Tibial artery (tissue), 4 donors: Measurements from ENCODE around the gene ATP5PD.
A peak's percentile ranks its signal among the peaks of the same experiment; 100 is the strongest.

ENCODE experiments used
- DNase-seq, 2 donors: peaks; one replicate each; pipeline ENCODE4 v3.0.0-alpha.2; 2019
- H3K27ac ChIP-seq, 2 donors: fragments of 200-600 bp; sonication (generic) in 1 of 2; 1 replicate in 1 of 2; 2 replicates in 1 of 2; pipeline ENCODE4 v1.5.1; 2018 to 2019; ENCODE audit warnings: mild to moderate bottlenecking in 1 of 2
- H3K27me3 ChIP-seq, 2 donors: fragments of 200-600 bp; sonication (generic) in 1 of 2; one replicate each; pipeline versions ENCODE4 v1.5.1 to v1.6.0; 2016 to 2019
- H3K36me3 ChIP-seq, 3 donors: fragments of 200-600 bp; sonication (generic) in 2 of 3; one replicate each; pipeline ENCODE4 v1.5.1; 2016 to 2019; ENCODE audit warnings: mild to moderate bottlenecking in 2 of 3
- H3K4me1 ChIP-seq, 4 donors: fragments of 200-600 bp; sonication (generic) in 2 of 4; 1 replicate in 3 of 4; 2 replicates in 1 of 4; pipeline ENCODE4 v1.5.1; 2016 to 2019
- H3K4me3 ChIP-seq, 2 donors: fragments of 200-600 bp; sonication (generic) in 1 of 2; 1 replicate in 1 of 2; 2 replicates in 1 of 2; pipeline ENCODE4 v1.5.1; 2018 to 2019; ENCODE audit warnings: mild to moderate bottlenecking in 2 of 2
- H3K9me3 ChIP-seq, 3 donors: fragments of 200-600 bp; sonication (generic) in 1 of 3; one replicate each; pipeline ENCODE4 v1.5.1; 2016 to 2019
- intact Hi-C: fragments of 100-400 bp; cut with DNase I; formaldehyde crosslinking; loops from one replicate; pipeline ENCODE4 v1.15.0; 2023; ENCODE audit warnings: low total_unique reads
- TF ChIP-seq, protein P1 (sequence below), 2 experiments: fragments of 200-600 bp in 1 of 2; fragments of 450-650 bp in 1 of 2; IDR thresholded peaks; one replicate each; pipeline ENCODE4 v1.5.1; 2017 to 2019; ENCODE audit warnings: antibody characterized with exemption in 2 of 2, mild to moderate bottlenecking in 1 of 2, moderate library complexity in 1 of 2

Gene ATP5PD

DNA sequence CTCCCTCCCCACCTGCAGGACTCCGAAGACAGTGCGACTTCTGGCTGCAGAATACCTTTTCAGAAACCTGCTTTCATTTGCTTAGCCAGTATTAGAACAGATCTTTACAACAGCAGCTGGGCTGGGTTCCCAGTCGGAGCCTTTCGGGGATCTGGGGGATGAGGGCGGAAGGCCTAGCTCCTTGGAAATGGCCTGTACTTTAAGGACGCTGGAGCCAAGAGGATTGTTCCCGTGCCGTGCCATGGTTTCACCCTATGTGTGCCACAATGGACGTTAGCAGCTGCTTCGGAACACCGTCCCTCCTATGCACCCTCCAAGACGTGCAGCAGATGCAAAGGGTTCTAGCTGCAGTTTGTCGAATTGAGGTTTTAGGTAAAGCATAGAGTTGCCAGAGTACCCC, 16.4 kb upstream of the ATP5PD start:
- no peak overlapping the region for H3K4me3 ChIP-seq
- H3K36me3 ChIP-seq = peaks cover 25 to 68% (median 52%) of the 10 kb centered on the region in 3 donors
- no peaks in the 10 kb centered on the region for H3K9me3 ChIP-seq
- no peaks in the 10 kb centered on the region for H3K27me3 ChIP-seq
- H3K4me1 ChIP-seq = peaks cover 0 to 11% (median under 1%) of the 10 kb centered on the region in 4 donors
- no peak overlapping the region for H3K27ac ChIP-seq
- DNase-seq = no peak
- TF ChIP-seq, protein P1, sequence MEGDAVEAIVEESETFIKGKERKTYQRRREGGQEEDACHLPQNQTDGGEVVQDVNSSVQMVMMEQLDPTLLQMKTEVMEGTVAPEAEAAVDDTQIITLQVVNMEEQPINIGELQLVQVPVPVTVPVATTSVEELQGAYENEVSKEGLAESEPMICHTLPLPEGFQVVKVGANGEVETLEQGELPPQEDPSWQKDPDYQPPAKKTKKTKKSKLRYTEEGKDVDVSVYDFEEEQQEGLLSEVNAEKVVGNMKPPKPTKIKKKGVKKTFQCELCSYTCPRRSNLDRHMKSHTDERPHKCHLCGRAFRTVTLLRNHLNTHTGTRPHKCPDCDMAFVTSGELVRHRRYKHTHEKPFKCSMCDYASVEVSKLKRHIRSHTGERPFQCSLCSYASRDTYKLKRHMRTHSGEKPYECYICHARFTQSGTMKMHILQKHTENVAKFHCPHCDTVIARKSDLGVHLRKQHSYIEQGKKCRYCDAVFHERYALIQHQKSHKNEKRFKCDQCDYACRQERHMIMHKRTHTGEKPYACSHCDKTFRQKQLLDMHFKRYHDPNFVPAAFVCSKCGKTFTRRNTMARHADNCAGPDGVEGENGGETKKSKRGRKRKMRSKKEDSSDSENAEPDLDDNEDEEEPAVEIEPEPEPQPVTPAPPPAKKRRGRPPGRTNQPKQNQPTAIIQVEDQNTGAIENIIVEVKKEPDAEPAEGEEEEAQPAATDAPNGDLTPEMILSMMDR (IDR thresholded peaks at IDR 0.05) = no peak
- intact Hi-C loops = no loop called here

DNA sequence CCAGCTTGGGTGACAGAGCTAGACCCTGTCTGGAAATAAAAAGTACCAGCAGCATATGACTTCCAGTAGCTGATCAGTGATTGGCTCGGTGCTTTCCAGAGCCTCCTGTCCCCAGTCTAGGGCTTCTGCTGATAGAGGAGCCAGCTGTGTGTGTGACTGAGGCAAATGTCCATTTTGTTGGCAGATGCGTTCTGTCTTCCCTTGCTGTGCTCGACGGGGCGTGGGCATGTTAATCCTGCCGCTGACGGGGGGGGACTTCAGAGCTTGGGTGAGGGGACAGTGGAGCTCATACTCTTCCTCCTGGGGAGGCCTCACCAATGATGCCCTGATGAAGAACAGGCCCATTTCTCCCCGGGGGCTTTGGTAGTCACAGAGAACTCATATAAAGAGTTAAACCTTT, 14.8 kb upstream of the ATP5PD start:
- H3K36me3 ChIP-seq = peaks cover 25 to 74% (median 52%) of the 10 kb centered on the region in 3 donors
- H3K27ac ChIP-seq = no peak overlapping the region
- peaks cover 0 to 11% (median under 1%) of the 10 kb centered on the region in 4 donors for H3K4me1 ChIP-seq
- DNase-seq = no peak
- intact Hi-C loops = no loop called here
- H3K27me3 ChIP-seq = no peaks in the 10 kb centered on the region
- H3K9me3 ChIP-seq = no peaks in the 10 kb centered on the region
- TF ChIP-seq, protein P1 (IDR thresholded peaks at IDR 0.05) = no peak
- H3K4me3 ChIP-seq = no peak overlapping the region

DNA sequence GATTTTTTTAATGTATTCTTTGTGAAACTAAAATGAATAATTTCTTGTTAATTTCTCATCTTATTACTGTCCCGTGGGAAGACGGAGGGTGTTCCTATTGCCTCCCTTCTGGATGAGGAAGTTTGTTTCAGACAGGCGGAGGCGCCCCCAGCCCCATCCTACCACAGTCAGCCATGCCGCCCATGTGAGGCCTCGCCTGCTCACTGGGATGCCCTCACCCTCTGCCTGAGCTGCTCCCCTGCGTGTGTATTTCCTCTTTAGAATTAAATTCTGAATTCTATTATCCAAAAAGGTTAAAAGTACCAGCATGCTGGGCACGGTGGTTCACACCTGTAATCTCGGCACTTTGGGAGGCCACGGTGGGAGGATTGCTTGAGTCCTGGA, 14.3 kb upstream of the ATP5PD start:
- peaks cover 25 to 75% (median 52%) of the 10 kb centered on the region in 3 donors for H3K36me3 ChIP-seq
- H3K27me3 ChIP-seq = no peaks in the 10 kb centered on the region
- no peak overlapping the region for H3K27ac ChIP-seq
- no peak for DNase-seq
- intact Hi-C loops = no loop called here
- H3K9me3 ChIP-seq = no peaks in the 10 kb centered on the region
- TF ChIP-seq, protein P1 (IDR thresholded peaks at IDR 0.05) = no peak
- H3K4me3 ChIP-seq = no peak overlapping the region
- H3K4me1 ChIP-seq = peaks cover 0 to 11% (median under 1%) of the 10 kb centered on the region in 4 donors

DNA sequence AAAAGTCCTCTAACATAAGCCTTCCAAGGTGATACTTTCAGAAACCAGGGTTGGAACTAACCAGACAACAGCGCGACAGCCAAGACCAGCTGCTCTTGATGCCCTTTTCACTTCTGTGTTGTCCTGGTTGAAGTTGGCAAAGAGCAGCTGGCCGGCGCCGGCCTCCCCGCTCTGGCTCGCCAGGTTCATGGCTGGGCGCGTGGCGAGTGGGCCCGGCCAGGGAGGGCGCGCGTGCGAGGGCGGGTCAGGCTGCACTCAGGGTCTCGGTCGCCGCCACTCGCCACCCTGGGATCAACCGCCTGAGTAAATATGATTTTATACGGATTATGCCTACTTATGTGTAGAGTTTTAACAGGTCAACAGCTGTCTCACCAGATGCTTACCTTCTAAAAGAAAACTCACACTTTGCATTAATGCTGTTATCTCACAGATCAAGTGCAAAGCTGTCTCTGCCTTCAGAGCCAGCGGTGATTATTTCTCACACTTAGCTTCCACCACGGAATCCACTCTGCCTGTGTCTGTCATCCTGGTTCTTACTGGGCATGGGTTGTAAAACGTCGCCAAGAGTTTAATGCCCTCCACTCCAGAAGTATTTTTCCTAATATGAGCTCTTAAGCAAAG, 13.8 kb upstream of the ATP5PD start:
- intact Hi-C loops = no loop called here
- peak overlapping the region in 1 of 2 donors; percentile 30 for H3K27ac ChIP-seq
- H3K27me3 ChIP-seq = no peaks in the 10 kb centered on the region
- H3K4me3 ChIP-seq = no peak overlapping the region
- TF ChIP-seq, protein P1 (IDR thresholded peaks at IDR 0.05) = no peak
- peaks cover 25 to 76% (median 52%) of the 10 kb centered on the region in 3 donors for H3K36me3 ChIP-seq
- no peaks in the 10 kb centered on the region for H3K9me3 ChIP-seq
- no peak for DNase-seq
- peaks cover 0 to 11% (median under 1%) of the 10 kb centered on the region in 4 donors for H3K4me1 ChIP-seq

DNA sequence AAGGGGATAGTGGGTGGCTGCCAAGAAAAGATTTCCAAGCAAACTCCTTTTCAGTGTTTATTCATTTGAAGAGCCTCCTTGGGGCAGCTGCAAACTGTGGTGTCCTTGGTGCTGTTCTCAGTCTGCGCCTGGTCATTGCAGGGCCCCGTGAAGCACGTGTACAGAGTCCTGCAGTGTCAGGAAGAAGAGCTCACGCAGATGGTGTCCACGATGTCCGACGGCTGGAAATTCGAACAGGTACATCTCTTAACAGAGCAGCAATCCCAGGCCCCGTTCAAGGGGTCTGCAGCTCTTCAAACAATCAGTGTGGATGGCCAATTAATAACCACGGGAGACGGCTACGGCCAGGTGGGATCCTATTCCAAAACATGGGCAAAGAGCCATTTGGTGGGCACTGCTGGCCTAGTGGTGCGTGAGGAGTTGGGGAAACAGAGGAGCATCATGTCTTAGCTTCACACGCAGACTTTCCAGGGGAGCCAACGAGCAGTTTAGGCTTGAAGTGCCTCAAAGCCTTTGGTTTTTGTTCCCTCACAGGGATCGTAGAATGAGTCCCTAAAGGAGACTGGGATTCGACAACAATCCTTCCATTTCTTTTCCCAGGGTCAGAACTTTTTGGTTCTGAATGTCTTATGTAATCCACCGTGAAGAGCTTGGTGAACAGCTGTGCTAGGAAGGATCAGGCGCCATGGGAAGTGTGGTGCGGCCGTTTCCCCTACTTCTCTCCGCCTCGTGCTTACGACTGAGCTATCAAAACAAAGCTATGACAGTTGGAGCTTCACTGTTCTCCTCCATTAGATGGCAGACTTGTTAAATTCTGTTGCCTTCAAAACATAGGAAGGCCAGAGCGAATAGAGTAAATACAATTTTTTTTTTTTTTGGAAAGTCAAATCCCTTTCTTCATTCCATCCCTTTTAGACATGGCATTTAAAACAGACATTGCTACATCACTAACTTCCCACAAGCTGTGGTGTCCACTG, 12.9 kb upstream of the ATP5PD start:
- no peaks in the 10 kb centered on the region for H3K9me3 ChIP-seq
- intact Hi-C loops = no loop called here
- peak overlapping the region in 1 of 2 donors; percentile 30 for H3K27ac ChIP-seq
- H3K36me3 ChIP-seq = peaks cover 19 to 76% (median 55%) of the 10 kb centered on the region in 3 donors
- no peak overlapping the region for H3K4me3 ChIP-seq
- no peaks in the 10 kb centered on the region for H3K27me3 ChIP-seq
- DNase-seq = peak; percentile 39 to 63
- TF ChIP-seq, protein P1 (IDR thresholded peaks at IDR 0.05) = peak in 1 of 2 experiments; percentile 30
- H3K4me1 ChIP-seq = peaks cover 0 to 11% (median under 1%) of the 10 kb centered on the region in 4 donors
